HG03135 (cell line): ENCODE data around the gene CRMP1.
"Not testable (repeated sequence)": the region's sequence is repeated elsewhere in the genome, so short reads cannot be mapped to it uniquely, and the experiment has no call there.

Experiments
- ATAC-seq: cut with Tn5 transposase; IDR thresholded peaks from one replicate; pipeline ENCODE4 v1.9.1; 2021; ENCODE audit warnings: mild to moderate bottlenecking, moderate library complexity; ENCODE audit not compliant: unreplicated experiment

CRMP1 gene

GRCh38 chr4:5825321-5826041 is 67.4 kb downstream of the CRMP1 start:
- no peak for ATAC-seq

GRCh38 chr4:5824635-5825034 is 68.3 kb downstream of the CRMP1 start:
- no peak for ATAC-seq

GRCh38 chr4:5824227-5824626 is 68.7 kb downstream of the CRMP1 start:
- ATAC-seq = no peak

GRCh38 chr4:5823542-5824211 is 69.2 kb downstream of the CRMP1 start:
- no peak for ATAC-seq

GRCh38 chr4:5822619-5823018 is 70.3 kb downstream of the CRMP1 start:
- ATAC-seq = no peak

- ATAC-seq = no peak
Observed at GRCh38 chr4:5821665-5822358, 71.1 kb downstream of the CRMP1 start.

GRCh38 chr4:5816851-5817375 is 76.0 kb downstream of the CRMP1 start:
- ATAC-seq = no peak

GRCh38 chr4:5816101-5816500 is 76.8 kb downstream of the CRMP1 start:
- no peak for ATAC-seq

- no peak for ATAC-seq
Observed at GRCh38 chr4:5815641-5816040, 77.2 kb downstream of the CRMP1 start.

GRCh38 chr4:5814421-5814820 is 78.5 kb downstream of the CRMP1 start:
- no peak for ATAC-seq

- ATAC-seq = no peak
Observed at GRCh38 chr4:5813882-5814255, 79.0 kb downstream of the CRMP1 start.

GRCh38 chr4:5812506-5813229 is 80.2 kb downstream of the CRMP1 start:
- ATAC-seq = no peak

- ATAC-seq = not testable (repeated sequence)
Observed at GRCh38 chr4:5812057-5812456, 80.8 kb downstream of the CRMP1 start.

GRCh38 chr4:5810770-5811430 is 82.0 kb downstream of the CRMP1 start:
- ATAC-seq = no peak

- no peak for ATAC-seq
Observed at GRCh38 chr4:5810151-5810550, 82.7 kb downstream of the CRMP1 start.

- ATAC-seq = no peak
Observed at GRCh38 chr4:5809216-5809776, 83.6 kb downstream of the CRMP1 start.

GRCh38 chr4:5808081-5808741 is 84.7 kb downstream of the CRMP1 start:
- ATAC-seq = no peak

GRCh38 chr4:5805270-5805669 is 87.6 kb downstream of the CRMP1 start:
- no peak for ATAC-seq

- ATAC-seq = no peak
Observed at GRCh38 chr4:5804656-5805055, 88.2 kb downstream of the CRMP1 start.

- no peak for ATAC-seq
Observed at GRCh38 chr4:5802565-5802964, 90.3 kb downstream of the CRMP1 start.
